Measurements from ENCODE around the gene INPP5B.

The INPP5B gene

DNA sequence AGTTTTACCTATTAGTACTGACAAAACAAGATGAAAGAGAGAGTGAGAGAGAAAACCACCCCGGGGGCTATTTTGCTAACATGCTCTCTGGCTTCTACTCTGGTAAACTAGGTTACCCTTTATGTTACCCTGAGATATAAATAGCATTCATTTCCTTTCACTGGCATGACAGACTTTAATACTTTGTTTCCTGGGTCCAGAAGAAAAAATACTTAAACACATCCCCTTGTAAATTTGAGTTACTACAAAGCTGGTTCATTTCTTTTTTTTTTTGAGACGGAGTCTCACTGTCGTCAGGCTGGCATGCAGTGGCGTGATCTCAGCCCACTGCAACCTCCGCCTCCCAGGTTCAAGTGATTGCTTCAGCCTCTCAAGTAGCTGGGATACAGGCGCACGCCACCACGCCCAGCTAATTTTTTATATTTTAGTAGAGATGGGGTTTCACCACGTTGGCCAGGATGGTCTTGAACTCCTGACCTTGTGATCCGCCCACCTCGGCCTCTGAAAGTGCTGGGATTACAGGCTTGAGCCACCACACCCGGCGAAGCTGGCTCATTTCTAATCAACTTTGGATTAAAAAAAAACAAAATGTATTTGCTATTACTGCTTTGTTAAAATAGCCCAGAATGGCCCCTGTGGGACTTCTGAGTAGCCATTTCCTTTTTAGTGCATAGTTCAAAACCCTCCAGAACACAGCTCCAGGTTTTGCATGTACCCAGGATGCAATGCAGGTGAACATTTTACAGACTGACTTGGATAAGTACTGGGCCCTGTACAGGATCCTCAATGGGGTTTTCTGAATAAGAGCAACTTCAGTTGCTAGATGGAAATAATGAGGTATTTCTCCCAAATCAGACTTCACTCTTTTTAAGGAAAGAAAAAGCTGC is 20.6 kb downstream of the INPP5B start:
- no peak overlapping the region for H3K4me3 ChIP-seq (ENCODE audit: low read depth, low read length)
- TF ChIP-seq, protein P1, sequence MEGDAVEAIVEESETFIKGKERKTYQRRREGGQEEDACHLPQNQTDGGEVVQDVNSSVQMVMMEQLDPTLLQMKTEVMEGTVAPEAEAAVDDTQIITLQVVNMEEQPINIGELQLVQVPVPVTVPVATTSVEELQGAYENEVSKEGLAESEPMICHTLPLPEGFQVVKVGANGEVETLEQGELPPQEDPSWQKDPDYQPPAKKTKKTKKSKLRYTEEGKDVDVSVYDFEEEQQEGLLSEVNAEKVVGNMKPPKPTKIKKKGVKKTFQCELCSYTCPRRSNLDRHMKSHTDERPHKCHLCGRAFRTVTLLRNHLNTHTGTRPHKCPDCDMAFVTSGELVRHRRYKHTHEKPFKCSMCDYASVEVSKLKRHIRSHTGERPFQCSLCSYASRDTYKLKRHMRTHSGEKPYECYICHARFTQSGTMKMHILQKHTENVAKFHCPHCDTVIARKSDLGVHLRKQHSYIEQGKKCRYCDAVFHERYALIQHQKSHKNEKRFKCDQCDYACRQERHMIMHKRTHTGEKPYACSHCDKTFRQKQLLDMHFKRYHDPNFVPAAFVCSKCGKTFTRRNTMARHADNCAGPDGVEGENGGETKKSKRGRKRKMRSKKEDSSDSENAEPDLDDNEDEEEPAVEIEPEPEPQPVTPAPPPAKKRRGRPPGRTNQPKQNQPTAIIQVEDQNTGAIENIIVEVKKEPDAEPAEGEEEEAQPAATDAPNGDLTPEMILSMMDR (conservative IDR thresholded peaks at IDR 0.05; ENCODE audit: low read depth, low read length) = no peak
- DNase-seq (ENCODE audit: low read depth) = no peak

DNA sequence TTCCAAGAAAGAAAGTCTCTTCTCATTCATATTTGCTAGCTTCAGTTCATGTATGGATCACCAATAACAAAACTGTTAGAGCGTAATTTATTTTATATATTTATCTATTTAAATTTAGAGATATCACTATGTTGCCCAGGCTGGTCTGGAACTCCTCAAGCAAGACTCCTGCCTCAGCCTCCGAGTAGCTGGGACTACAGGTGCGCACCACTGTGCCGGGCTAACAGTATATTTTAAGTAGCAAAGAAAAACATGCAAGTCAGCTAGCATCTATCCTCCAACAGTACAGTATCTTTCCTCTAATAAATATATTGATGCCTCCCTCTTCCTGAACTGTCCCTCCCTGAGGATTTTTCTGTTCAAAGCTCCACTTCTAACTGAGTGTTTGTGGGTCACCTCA is 21.5 kb downstream of the INPP5B start:
- no peak overlapping the region for H3K4me3 ChIP-seq (ENCODE audit: low read depth, low read length)
- TF ChIP-seq, protein P1 (conservative IDR thresholded peaks at IDR 0.05; ENCODE audit: low read depth, low read length) = no peak
- DNase-seq (ENCODE audit: low read depth) = no peak

DNA sequence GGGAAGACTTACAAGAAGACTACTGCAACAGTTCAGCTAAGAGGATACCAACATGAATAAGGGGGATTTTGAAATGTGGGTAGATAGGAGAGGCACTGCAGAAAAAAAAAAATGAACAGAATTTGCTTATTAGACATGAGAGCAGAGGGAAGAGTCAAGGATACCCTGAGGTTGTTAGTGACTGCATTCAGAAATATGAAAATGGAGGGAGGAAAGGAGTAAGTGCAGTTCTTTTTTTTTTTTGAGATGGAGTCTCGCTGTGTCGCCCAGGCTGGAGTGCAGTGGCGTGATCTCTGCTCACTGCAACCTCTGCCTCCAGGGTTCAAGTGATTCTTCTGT is 23.3 kb downstream of the INPP5B start:
- no peak overlapping the region for H3K4me3 ChIP-seq (ENCODE audit: low read depth, low read length)
- TF ChIP-seq, protein P1 (conservative IDR thresholded peaks at IDR 0.05; ENCODE audit: low read depth, low read length) = no peak
- no peak for DNase-seq (ENCODE audit: low read depth)

DNA sequence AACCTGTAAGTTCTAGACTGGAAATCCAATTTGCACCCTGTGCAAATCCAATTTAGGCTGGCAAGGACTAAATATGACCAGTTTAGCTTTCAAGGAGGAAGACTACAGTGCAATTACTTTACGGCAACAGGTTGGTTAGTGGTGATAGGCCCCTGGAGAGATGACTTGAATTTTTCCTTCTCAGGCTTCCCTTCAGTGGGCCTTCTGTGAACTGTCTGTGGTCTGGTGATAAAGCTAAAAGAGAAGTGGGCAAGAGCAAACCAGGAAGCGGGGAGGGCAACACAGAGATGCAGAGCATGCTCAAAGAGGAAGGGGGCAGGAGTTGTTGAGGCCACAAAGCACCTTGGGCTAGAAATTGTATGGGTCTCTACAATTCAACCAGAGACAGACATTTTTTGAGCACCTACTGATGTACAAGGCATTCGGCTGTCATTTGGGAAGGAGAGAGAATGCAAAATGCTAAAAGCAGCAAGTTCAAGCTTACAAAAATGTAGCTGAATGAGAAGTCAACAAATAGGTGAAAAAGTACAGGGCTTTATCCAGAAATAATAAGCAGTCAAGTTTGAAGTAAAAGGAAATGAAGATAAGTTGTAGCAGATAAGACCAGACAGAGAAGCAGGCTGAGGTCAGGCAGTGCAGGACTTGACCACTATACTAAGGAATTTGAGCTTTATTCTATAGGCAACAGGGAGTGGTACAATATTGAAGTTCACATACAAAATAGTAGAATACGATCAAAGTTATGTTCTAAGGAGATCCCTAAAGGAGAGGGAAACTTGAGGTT is 23.9 kb downstream of the INPP5B start:
- TF ChIP-seq, protein P1 (conservative IDR thresholded peaks at IDR 0.05; ENCODE audit: low read depth, low read length) = no peak
- DNase-seq (ENCODE audit: low read depth) = no peak
- no peak overlapping the region for H3K4me3 ChIP-seq (ENCODE audit: low read depth, low read length)

DNA sequence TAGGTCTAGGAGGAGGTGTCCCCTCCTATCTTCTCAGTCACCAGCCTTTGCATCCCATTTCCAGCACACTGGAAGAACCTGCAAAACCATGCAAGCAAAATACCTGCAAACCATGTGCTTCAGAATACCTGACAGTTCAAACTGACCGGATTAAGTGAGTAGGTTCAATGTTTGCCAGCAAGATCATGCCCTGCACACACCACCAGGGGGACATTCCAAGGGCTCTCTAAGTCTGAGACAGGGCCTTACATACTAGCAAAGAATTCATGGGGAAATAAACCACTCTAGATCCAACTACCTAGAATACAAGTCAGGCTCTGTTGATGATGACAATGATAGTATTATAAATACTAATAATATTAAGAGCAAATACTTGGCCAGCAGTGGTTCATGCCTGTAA is 27.6 kb downstream of the INPP5B start:
- TF ChIP-seq, protein P1 (conservative IDR thresholded peaks at IDR 0.05; ENCODE audit: low read depth, low read length) = peak; percentile 75
- DNase-seq (ENCODE audit: low read depth) = peak; percentile 64
- H3K4me3 ChIP-seq (ENCODE audit: low read depth, low read length) = no peak overlapping the region

DNA sequence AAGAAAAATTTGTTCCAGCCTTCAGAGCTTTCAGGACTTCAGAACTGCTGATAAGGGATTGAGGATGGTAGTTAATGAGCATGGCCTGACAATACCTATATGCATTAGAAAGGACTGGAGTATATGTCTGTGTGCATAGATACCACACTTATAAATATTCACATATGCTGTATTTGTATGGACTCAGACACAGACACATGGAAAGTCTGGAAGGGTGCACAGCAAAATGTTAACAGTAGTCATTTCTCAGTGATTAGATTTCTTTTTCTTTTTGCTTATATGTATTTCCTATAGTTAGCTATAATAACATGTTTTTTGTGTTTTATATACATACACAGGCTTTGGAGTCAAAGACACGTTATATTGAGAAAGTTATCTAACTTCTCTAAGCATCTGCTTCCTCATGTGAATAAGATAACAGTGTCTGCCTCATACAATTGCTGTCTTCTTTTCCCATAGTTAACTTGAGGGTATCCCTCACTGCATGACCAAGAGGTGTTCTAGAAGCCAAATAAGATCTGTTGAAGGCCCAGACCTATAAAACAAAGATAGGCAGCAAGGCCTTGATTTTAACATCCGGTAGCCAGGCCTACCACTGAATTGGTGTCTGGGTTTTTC is 31.3 kb downstream of the INPP5B start:
- DNase-seq (ENCODE audit: low read depth) = no peak
- no peak overlapping the region for H3K4me3 ChIP-seq (ENCODE audit: low read depth, low read length)
- TF ChIP-seq, protein P1 (conservative IDR thresholded peaks at IDR 0.05; ENCODE audit: low read depth, low read length) = no peak
